K562 (cell line): ENCODE data around the gene CBLL1. TPM values are rescaled to one million over a fixed set of nuclear protein-coding genes. Genes with fewer than 3 reads are reported as not detected.

Experiments
- MAFG ChIP-seq: fragments of 450-650 bp; conservative IDR thresholded peaks from 2 replicates; pipeline ENCODE4 v1.6.1; 2016; ENCODE audit warnings: missing genetic modification characterization, missing compliant biosample characterization
- MYC ChIP-seq, 2 experiments: fragments of 250-450 bp in 1 of 2; sonication (Bioruptor Pico) in 1 of 2; IDR thresholded peaks; 2 replicates each; pipeline versions ENCODE4 v1.5.1 to v1.6.1; 2012 to 2021; ENCODE audit warnings: low read depth in 2 of 2, borderline replicate concordance in 1 of 2, improper control_type of control experiment in 1 of 2, low read length in 1 of 2, mild to moderate bottlenecking in 1 of 2, moderate library complexity in 1 of 2
- PYGO2 ChIP-seq: fragments of 450-650 bp; IDR thresholded peaks from 2 replicates; pipeline ENCODE4 v1.6.1; 2016; ENCODE audit warnings: mild to moderate bottlenecking, missing genetic modification characterization, moderate library complexity, missing compliant biosample characterization
- RFX5 ChIP-seq: IDR thresholded peaks from 2 replicates; pipeline ENCODE4 v1.6.1; 2011; ENCODE audit warnings: low read depth, mild to moderate bottlenecking, improper control_type of control experiment, low read length
- RFX7 ChIP-seq: fragments of 250-450 bp; sonication (Bioruptor Pico); IDR thresholded peaks from 2 replicates; pipeline ENCODE4 v1.5.1; 2021; ENCODE audit warnings: mild to moderate bottlenecking
- SRSF7 ChIP-seq: fragments of 200-400 bp; formaldehyde crosslinking; optimal IDR thresholded peaks from 2 replicates; pipeline ENCODE3; 2017; ENCODE audit warnings: mild to moderate bottlenecking, low read depth, low read length
- SRSF9 ChIP-seq: fragments of 200-400 bp; formaldehyde crosslinking; IDR thresholded peaks from 2 replicates; pipeline ENCODE4 v1.6.1; 2017; ENCODE audit warnings: low read depth, low read length, borderline replicate concordance
- TCF3 ChIP-seq: sonication (generic); formaldehyde crosslinking; IDR thresholded peaks from 2 replicates; pipeline ENCODE4 v1.4.0; 2020; ENCODE audit warnings: mild to moderate bottlenecking, missing genetic modification reagents
- TRIM28 ChIP-seq: fragments of 450-650 bp; IDR thresholded peaks from 2 replicates; pipeline ENCODE4 v1.6.1; 2017
- ZKSCAN8 ChIP-seq: fragments of 200-800 bp; sonication (Bioruptor generic); IDR thresholded peaks from 2 replicates; pipeline ENCODE4 v1.6.1; 2016; ENCODE audit warnings: missing genetic modification characterization, missing compliant biosample characterization
- ZNF224 ChIP-seq: sonication (generic); formaldehyde crosslinking; IDR thresholded peaks from 2 replicates; pipeline ENCODE4 v1.8.0; 2022; ENCODE audit warnings: mild to moderate bottlenecking, missing genetic modification reagents
- ZSCAN29 ChIP-seq: fragments of 450-650 bp; IDR thresholded peaks from 2 replicates; pipeline ENCODE4 v1.6.1; 2017
- polyA plus RNA-seq, 8 experiments: library from polyadenylated mRNA; depleted of rRNA in 4 of 8; stranded (reverse) in 5 of 8; unstranded in 3 of 8; fragments of >200 nt; fragmentation: Nextera tagmentation in 2 of 8; fragmentation: Illumina TruSeq in 1 of 8; extraction: Ambion mirVana in 2 of 8; extraction: Trizol in 1 of 8; gene quantifications; 2 replicates each; pipeline versions ENCODE4 v1.2.1 to v1.2.3, GENCODE V29; 2011 to 2014; ENCODE audit warnings: inconsistent platforms in 1 of 8, missing spikeins in 1 of 8
- total RNA-seq, 7 experiments: library from RNA; depleted of rRNA in 6 of 7; stranded (reverse); fragments of >200 nt in 6 of 7; fragmentation: Illumina TruSeq in 2 of 7; extraction: Trizol in 2 of 7; gene quantifications; 2 replicates each; pipeline versions ENCODE4 v1.2.1 to v1.2.3, GENCODE V29; 2011 to 2021; ENCODE audit warnings: low replicate concordance in 1 of 7
- TF ChIP-seq, protein P1 (sequence below): fragments of 250-450 bp; sonication (Bioruptor Pico); IDR thresholded peaks from 2 replicates; pipeline ENCODE4 v1.4.0; 2020; ENCODE audit warnings: borderline replicate concordance
- TF ChIP-seq, protein P2 (sequence below): fragments of 450-650 bp; IDR thresholded peaks from 2 replicates; pipeline ENCODE4 v1.6.1; 2018; ENCODE audit not compliant: partially characterized antibody
- TF ChIP-seq, protein P3 (sequence below): fragments of 250-450 bp; sonication (Bioruptor Pico); IDR thresholded peaks from 2 replicates; pipeline ENCODE4 v1.4.0; 2020; ENCODE audit warnings: mild to moderate bottlenecking, moderate library complexity
- TF ChIP-seq, protein P4 (sequence below): sonication (generic); IDR thresholded peaks from 2 replicates; pipeline ENCODE4 v1.6.1; 2016
- TF ChIP-seq, protein P5 (sequence below): fragments of 450-650 bp; IDR thresholded peaks from 2 replicates; pipeline ENCODE4 v1.6.1; 2016; ENCODE audit warnings: antibody characterized with exemption

CBLL1 gene
- total and polyA plus RNA-seq, 9 of the 15 experiments (the other 6 are each of a cell fraction or from before 2014, with no cell fraction given) = 14.7 to 67.9 (median 35.4) TPM

DNA sequence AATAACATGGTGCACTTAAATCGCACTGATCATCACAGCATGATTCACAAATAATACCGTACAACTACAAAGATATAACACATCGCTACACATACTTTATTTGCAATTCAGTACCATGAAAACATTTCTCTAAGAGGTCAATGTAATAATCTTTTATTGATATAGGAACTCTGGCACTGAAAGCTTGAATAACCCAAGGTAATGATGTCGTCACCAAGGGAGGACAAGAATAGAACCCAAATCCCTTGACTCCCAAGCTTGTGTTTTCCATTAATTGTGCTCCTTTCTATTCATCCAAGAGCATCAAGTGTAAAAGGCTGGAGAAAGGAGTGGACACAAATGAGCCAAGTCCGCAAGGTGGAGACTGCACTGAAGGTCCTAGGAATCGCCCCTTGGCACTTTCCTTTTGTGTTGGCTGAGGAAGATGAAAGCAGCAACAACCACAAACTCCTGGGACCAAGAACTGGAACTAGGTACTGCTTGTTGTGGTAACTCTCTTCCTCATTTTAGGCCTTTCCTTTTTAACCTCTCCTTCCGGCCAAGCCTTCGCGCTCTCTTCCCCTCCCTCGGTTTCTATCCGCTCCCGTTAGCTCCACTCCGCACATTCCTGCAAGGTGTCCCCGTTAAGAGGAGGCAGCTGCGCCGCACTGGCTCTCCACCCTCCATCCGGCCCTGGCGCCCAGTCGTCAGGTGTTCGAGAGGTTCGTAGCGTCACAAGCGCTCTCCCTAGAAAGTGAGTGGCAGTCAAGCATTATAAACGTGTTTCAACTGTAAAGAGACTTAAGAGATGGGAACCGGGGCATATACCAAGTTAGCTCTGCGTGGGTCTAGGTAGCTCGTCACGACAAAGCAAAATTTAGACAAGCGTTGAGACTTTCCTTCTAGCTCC is 1.0 kb upstream of the CBLL1 start (continued):
- TF ChIP-seq, protein P1, sequence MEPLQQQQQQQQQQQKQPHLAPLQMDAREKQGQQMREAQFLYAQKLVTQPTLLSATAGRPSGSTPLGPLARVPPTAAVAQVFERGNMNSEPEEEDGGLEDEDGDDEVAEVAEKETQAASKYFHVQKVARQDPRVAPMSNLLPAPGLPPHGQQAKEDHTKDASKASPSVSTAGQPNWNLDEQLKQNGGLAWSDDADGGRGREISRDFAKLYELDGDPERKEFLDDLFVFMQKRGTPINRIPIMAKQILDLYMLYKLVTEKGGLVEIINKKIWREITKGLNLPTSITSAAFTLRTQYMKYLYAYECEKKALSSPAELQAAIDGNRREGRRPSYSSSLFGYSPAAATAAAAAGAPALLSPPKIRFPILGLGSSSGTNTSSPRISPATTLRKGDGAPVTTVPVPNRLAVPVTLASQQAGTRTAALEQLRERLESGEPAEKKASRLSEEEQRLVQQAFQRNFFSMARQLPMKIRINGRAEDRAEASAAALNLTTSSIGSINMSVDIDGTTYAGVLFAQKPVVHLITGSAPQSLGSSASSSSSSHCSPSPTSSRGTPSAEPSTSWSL (CRISPR knock-in tag) = no peak
- peak; percentile 55; the same call in 1 of the 2 replicates for TF ChIP-seq ZNF224 (CRISPR knock-in tag)
- 0 out of 2 replicates have a peak, but pooled peaks have one; percentile 10 for TF ChIP-seq ZSCAN29
- TF ChIP-seq TRIM28 = no peak; the same call in 1 of the 2 replicates
- TF ChIP-seq RFX5 = no peak
- TF ChIP-seq ZKSCAN8 (CRISPR knock-in tag) = no peak
- TF ChIP-seq, protein P2, sequence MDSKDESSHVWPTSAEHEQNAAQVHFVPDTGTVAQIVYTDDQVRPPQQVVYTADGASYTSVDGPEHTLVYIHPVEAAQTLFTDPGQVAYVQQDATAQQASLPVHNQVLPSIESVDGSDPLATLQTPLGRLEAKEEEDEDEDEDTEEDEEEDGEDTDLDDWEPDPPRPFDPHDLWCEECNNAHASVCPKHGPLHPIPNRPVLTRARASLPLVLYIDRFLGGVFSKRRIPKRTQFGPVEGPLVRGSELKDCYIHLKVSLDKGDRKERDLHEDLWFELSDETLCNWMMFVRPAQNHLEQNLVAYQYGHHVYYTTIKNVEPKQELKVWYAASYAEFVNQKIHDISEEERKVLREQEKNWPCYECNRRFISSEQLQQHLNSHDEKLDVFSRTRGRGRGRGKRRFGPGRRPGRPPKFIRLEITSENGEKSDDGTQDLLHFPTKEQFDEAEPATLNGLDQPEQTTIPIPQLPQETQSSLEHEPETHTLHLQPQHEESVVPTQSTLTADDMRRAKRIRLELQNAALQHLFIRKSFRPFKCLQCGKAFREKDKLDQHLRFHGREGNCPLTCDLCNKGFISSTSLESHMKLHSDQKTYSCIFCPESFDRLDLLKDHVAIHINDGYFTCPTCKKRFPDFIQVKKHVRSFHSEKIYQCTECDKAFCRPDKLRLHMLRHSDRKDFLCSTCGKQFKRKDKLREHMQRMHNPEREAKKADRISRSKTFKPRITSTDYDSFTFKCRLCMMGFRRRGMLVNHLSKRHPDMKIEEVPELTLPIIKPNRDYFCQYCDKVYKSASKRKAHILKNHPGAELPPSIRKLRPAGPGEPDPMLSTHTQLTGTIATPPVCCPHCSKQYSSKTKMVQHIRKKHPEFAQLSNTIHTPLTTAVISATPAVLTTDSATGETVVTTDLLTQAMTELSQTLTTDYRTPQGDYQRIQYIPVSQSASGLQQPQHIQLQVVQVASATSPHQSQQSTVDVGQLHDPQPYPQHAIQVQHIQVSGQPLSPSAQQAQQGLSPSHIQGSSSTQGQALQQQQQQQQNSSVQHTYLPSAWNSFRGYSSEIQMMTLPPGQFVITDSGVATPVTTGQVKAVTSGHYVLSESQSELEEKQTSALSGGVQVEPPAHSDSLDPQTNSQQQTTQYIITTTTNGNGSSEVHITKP = no peak
- no peak for TF ChIP-seq MAFG (tag)
- TF ChIP-seq PYGO2 (tag) = no peak
- no peak for TF ChIP-seq SRSF7
- TF ChIP-seq MYC (IDR thresholded peaks at IDR 0.05; ENCODE audit: low read depth, low read length) = no peak
- no peak for TF ChIP-seq MYC (CRISPR knock-in tag; IDR thresholded peaks at IDR 0.05; ENCODE audit: borderline replicate concordance, low read depth)
- TF ChIP-seq, protein P3, sequence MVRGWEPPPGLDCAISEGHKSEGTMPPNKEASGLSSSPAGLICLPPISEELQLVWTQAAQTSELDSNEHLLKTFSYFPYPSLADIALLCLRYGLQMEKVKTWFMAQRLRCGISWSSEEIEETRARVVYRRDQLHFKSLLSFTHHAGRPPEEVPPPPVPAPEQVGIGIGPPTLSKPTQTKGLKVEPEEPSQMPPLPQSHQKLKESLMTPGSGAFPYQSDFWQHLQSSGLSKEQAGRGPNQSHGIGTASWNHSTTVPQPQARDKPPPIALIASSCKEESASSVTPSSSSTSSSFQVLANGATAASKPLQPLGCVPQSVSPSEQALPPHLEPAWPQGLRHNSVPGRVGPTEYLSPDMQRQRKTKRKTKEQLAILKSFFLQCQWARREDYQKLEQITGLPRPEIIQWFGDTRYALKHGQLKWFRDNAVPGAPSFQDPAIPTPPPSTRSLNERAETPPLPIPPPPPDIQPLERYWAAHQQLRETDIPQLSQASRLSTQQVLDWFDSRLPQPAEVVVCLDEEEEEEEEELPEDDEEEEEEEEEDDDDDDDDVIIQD (CRISPR knock-in tag) = no peak
- TF ChIP-seq, protein P4, sequence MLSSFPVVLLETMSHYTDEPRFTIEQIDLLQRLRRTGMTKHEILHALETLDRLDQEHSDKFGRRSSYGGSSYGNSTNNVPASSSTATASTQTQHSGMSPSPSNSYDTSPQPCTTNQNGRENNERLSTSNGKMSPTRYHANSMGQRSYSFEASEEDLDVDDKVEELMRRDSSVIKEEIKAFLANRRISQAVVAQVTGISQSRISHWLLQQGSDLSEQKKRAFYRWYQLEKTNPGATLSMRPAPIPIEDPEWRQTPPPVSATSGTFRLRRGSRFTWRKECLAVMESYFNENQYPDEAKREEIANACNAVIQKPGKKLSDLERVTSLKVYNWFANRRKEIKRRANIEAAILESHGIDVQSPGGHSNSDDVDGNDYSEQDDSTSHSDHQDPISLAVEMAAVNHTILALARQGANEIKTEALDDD = peak; percentile 62; the same call in 1 of the 2 replicates
- TF ChIP-seq RFX7 (CRISPR knock-in tag) = no peak
- no peak; the same call in 1 of the 2 replicates for TF ChIP-seq TCF3 (CRISPR knock-in tag)
- TF ChIP-seq, protein P5, sequence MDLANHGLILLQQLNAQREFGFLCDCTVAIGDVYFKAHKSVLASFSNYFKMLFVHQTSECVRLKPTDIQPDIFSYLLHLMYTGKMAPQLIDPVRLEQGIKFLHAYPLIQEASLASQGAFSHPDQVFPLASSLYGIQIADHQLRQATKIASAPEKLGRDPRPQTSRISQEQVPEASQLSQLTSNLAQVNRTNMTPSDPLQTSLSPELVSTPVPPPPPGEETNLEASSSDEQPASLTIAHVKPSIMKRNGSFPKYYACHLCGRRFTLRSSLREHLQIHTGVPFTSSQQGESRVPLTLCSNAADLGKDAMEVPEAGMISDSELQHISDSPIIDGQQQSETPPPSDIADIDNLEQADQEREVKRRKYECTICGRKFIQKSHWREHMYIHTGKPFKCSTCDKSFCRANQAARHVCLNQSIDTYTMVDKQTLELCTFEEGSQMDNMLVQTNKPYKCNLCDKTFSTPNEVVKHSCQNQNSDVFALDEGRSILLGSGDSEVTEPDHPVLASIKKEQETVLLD = no peak
- no peak for TF ChIP-seq SRSF9
